Ishikawa (cell line): ENCODE measurements around the gene PDE4B.

Experiments used
- CREB1 ChIP-seq: IDR thresholded peaks from 2 replicates; pipeline ENCODE4 v1.6.1; 2012; ENCODE audit warnings: low read depth
- EGR1 ChIP-seq: IDR thresholded peaks from 2 replicates; pipeline ENCODE4 v1.6.1; 2012
- EP300 ChIP-seq: IDR thresholded peaks from 2 replicates; pipeline ENCODE4 v1.6.1; 2012; ENCODE audit warnings: borderline replicate concordance
- FOXM1 ChIP-seq: IDR thresholded peaks from 2 replicates; pipeline ENCODE4 v1.6.1; 2012; ENCODE audit warnings: low read depth, borderline replicate concordance
- MAX ChIP-seq: IDR thresholded peaks from 2 replicates; pipeline ENCODE4 v1.6.1; 2012
- RAD21 ChIP-seq: IDR thresholded peaks from 2 replicates; pipeline ENCODE4 v1.6.1; 2012; ENCODE audit warnings: low read depth
- REST ChIP-seq: IDR thresholded peaks from 2 replicates; pipeline ENCODE4 v1.6.1; 2012; ENCODE audit warnings: low read depth, mild to moderate bottlenecking
- TAF1 ChIP-seq: IDR thresholded peaks from 2 replicates; pipeline ENCODE4 v1.6.1; 2012; ENCODE audit warnings: low read depth, mild to moderate bottlenecking
- YY1 ChIP-seq: IDR thresholded peaks from 2 replicates; pipeline ENCODE4 v1.6.1; 2012; ENCODE audit warnings: low read depth

GRCh38 chr1:66140072-66140471, 347.4 kb downstream of the PDE4B start:
- TF ChIP-seq TAF1 (no peak), REST (no peak), EP300 (no peak), RAD21 (no peak), FOXM1 (no peak), CREB1 (no peak), YY1 (no peak), EGR1 (no peak), MAX (no peak)
